GM12892 (cell line): ENCODE results near the gene SEC24B.
"Not testable (repeated sequence)": the region's sequence is repeated elsewhere in the genome, so short reads cannot be mapped to it uniquely, and the experiment has no call there.

Experiments used
- DNase-seq: peaks from one replicate; pipeline ENCODE4 v3.0.0; 2011; ENCODE audit not compliant: insufficient read length
- FAIRE-seq: peaks from 2 replicates; lab custom pipeline; 2011; peaks lifted over from hg19 to GRCh38; lab: Jason Lieb, UNC
- POLR2A ChIP-seq: IDR thresholded peaks from 2 replicates; pipeline ENCODE4 v1.6.1; 2011; ENCODE audit warnings: low read depth, low read length, control low read depth
- POLR2AphosphoS5 ChIP-seq: IDR thresholded peaks from 2 replicates; pipeline ENCODE4 v1.6.1; 2011; ENCODE audit warnings: low read depth, low read length, control low read depth
- TAF1 ChIP-seq: IDR thresholded peaks from 2 replicates; pipeline ENCODE4 v1.6.1; 2011; ENCODE audit warnings: low read depth, mild to moderate bottlenecking, control low read depth, low read length, borderline replicate concordance

Gene SEC24B

GRCh38 chr4:109562457-109563239, 129.0 kb downstream of the SEC24B start:
- no peak for TF ChIP-seq POLR2AphosphoS5
- TF ChIP-seq POLR2A = no peak
- no peak for TF ChIP-seq TAF1
- FAIRE-seq (no peak), DNase-seq (no peak)

- no peak for DNase-seq
- no peak for FAIRE-seq
- TF ChIP-seq POLR2AphosphoS5 (no peak), TAF1 (no peak), POLR2A (no peak)
These were observed 137.9 kb downstream of the SEC24B start for GRCh38 chr4:109571494-109571893.

- DNase-seq = no peak
- no peak for FAIRE-seq
- TF ChIP-seq POLR2AphosphoS5 = no peak
- no peak for TF ChIP-seq TAF1
- no peak for TF ChIP-seq POLR2A
These were observed 138.5 kb downstream of the SEC24B start for GRCh38 chr4:109572154-109572553.

- DNase-seq (no peak), FAIRE-seq (no peak)
- no peak for TF ChIP-seq POLR2A
- TF ChIP-seq POLR2AphosphoS5 = no peak
- no peak for TF ChIP-seq TAF1
These were observed 140.8 kb downstream of the SEC24B start for GRCh38 chr4:109574443-109574850.

GRCh38 chr4:109574931-109575804, 141.6 kb downstream of the SEC24B start:
- no peak for FAIRE-seq
- TF ChIP-seq POLR2A (no peak), TAF1 (no peak), POLR2AphosphoS5 (no peak)
- no peak for DNase-seq

GRCh38 chr4:109576462-109576861, 142.8 kb downstream of the SEC24B start:
- DNase-seq (no peak), FAIRE-seq (no peak)
- TF ChIP-seq TAF1 (no peak), POLR2AphosphoS5 (no peak), POLR2A (no peak)

- TF ChIP-seq TAF1 (no peak), POLR2A (no peak), POLR2AphosphoS5 (no peak)
- DNase-seq (no peak), FAIRE-seq (no peak)
These were observed 145.2 kb downstream of the SEC24B start for GRCh38 chr4:109578846-109579245.

GRCh38 chr4:109579997-109580396, 146.4 kb downstream of the SEC24B start:
- not testable (repeated sequence) for FAIRE-seq

GRCh38 chr4:109588176-109588575, 154.6 kb downstream of the SEC24B start:
- DNase-seq (peak; percentile 27), FAIRE-seq (peak; percentile 76)
- no peak for TF ChIP-seq POLR2A
- no peak for TF ChIP-seq POLR2AphosphoS5
- no peak for TF ChIP-seq TAF1

More at GRCh38 chr4:109579997-109580396, 146.4 kb downstream of the SEC24B start:
- not testable (repeated sequence) for DNase-seq

GRCh38 chr4:109589119-109589518, 155.5 kb downstream of the SEC24B start:
- DNase-seq = no peak
- TF ChIP-seq TAF1 (no peak), POLR2AphosphoS5 (no peak), POLR2A (no peak)

GRCh38 chr4:109589605-109590004, 156.0 kb downstream of the SEC24B start:
- TF ChIP-seq TAF1 = no peak
- TF ChIP-seq POLR2AphosphoS5 = no peak
- TF ChIP-seq POLR2A = no peak
- FAIRE-seq (no peak), DNase-seq (no peak)

More at GRCh38 chr4:109589119-109589518, 155.5 kb downstream of the SEC24B start:
- no peak for FAIRE-seq
